H9 (cell line): ENCODE data around the gene SPAG6. TPM values are rescaled to one million over a fixed set of nuclear protein-coding genes. Genes with fewer than 3 reads are reported as not detected.

Experiments
- DNase-seq: peaks from one replicate; pipeline ENCODE4 v3.0.0-alpha.2; 2017
- H2AFZ ChIP-seq: one replicate; pipeline ENCODE4 v1.6.1; 2013; ENCODE audit warnings: mild to moderate bottlenecking, low read length, control low read depth, moderate library complexity
- H2AK5ac ChIP-seq: 2 replicates; pipeline ENCODE4 v1.6.1; 2013; ENCODE audit warnings: low read length, control low read depth, mixed read lengths; ENCODE audit not compliant: insufficient read length
- H2BK120ac ChIP-seq: one replicate; pipeline ENCODE4 v1.6.1; 2013; ENCODE audit warnings: low read depth, mild to moderate bottlenecking, low read length, control low read depth, inconsistent platforms; ENCODE audit not compliant: poor library complexity, severe bottlenecking
- H2BK12ac ChIP-seq: 2 replicates; pipeline ENCODE4 v1.6.1; 2013; ENCODE audit warnings: low read length, control low read depth, mixed read lengths, low read depth; ENCODE audit not compliant: insufficient read length
- H2BK15ac ChIP-seq: 2 replicates; pipeline ENCODE4 v1.6.1; 2013; ENCODE audit warnings: low read depth, low read length, control low read depth
- H2BK20ac ChIP-seq: one replicate; pipeline ENCODE4 v1.6.1; 2013; ENCODE audit warnings: low read depth, mild to moderate bottlenecking, low read length, control low read depth, inconsistent platforms; ENCODE audit not compliant: poor library complexity, severe bottlenecking
- H2BK5ac ChIP-seq: 2 replicates; pipeline ENCODE4 v1.6.1; 2013; ENCODE audit warnings: low read length, control low read depth, mixed read lengths; ENCODE audit not compliant: insufficient read length
- H3K14ac ChIP-seq: 2 replicates; pipeline ENCODE4 v1.6.1; 2013; ENCODE audit warnings: low read length, control low read depth; ENCODE audit not compliant: insufficient read depth
- H3K18ac ChIP-seq: 2 replicates; pipeline ENCODE4 v1.6.1; 2013; ENCODE audit warnings: low read depth, mild to moderate bottlenecking, mixed read lengths, low read length, control low read depth; ENCODE audit not compliant: insufficient read length
- H3K23ac ChIP-seq: 2 replicates; pipeline ENCODE4 v1.6.1; 2013; ENCODE audit warnings: low read length, control low read depth, mixed read lengths, low read depth; ENCODE audit not compliant: insufficient read length
- H3K23me2 ChIP-seq: 2 replicates; pipeline ENCODE4 v1.6.1; 2013; ENCODE audit warnings: low read depth, mild to moderate bottlenecking, mixed read lengths, low read length, control low read depth; ENCODE audit not compliant: insufficient read length, poor library complexity, severe bottlenecking
- H3K27ac ChIP-seq: 2 replicates; pipeline ENCODE4 v1.5.1; 2013; ENCODE audit warnings: low read length, control low read depth, mixed read lengths, low read depth; ENCODE audit not compliant: insufficient read length
- H3K27me3 ChIP-seq: 2 replicates; pipeline ENCODE4 v1.6.1; 2013; ENCODE audit warnings: low read length, control low read depth, inconsistent platforms; ENCODE audit not compliant: insufficient read depth
- H3K4ac ChIP-seq: 2 replicates; pipeline ENCODE4 v1.6.1; 2013; ENCODE audit warnings: low read depth, mild to moderate bottlenecking, control low read depth, inconsistent platforms, low read length, moderate library complexity
- H3K4me1 ChIP-seq: 2 replicates; pipeline ENCODE4 v1.6.1; 2013; ENCODE audit warnings: low read length, control low read depth, inconsistent platforms; ENCODE audit not compliant: insufficient read depth
- H3K4me2 ChIP-seq: 2 replicates; pipeline ENCODE4 v1.6.1; 2013; ENCODE audit warnings: low read length, control low read depth, mixed read lengths; ENCODE audit not compliant: insufficient read length, insufficient read depth
- H3K56ac ChIP-seq: 2 replicates; pipeline ENCODE4 v1.6.1; 2013; ENCODE audit warnings: low read depth, mild to moderate bottlenecking, mixed read lengths, low read length, control low read depth; ENCODE audit not compliant: insufficient read length
- H3K79me1 ChIP-seq: 2 replicates; pipeline ENCODE4 v1.6.1; 2013; ENCODE audit warnings: low read depth, mild to moderate bottlenecking, moderate library complexity, low read length, control low read depth, inconsistent platforms; ENCODE audit not compliant: insufficient read depth, poor library complexity, severe bottlenecking
- H3K79me2 ChIP-seq: 2 replicates; pipeline ENCODE4 v1.6.1; 2013; ENCODE audit warnings: low read length, control low read depth, inconsistent platforms; ENCODE audit not compliant: insufficient read depth
- H3K9ac ChIP-seq: 2 replicates; pipeline ENCODE4 v1.6.1; 2013; ENCODE audit warnings: low read length, control low read depth, mixed read lengths; ENCODE audit not compliant: insufficient read length; ENCODE audit errors: extremely low read depth
- H3K9me3 ChIP-seq: one replicate; pipeline ENCODE4 v1.6.1; 2013; ENCODE audit warnings: low read depth, low read length, inconsistent platforms; ENCODE audit not compliant: control insufficient read depth
- H3T11ph ChIP-seq: one replicate; pipeline ENCODE4 v1.6.1; 2013; ENCODE audit warnings: mild to moderate bottlenecking, low read length, control low read depth, inconsistent platforms
- H4K20me1 ChIP-seq: one replicate; pipeline ENCODE4 v1.6.1; 2013; ENCODE audit not compliant: control insufficient read depth, insufficient read length, insufficient read depth
- H4K5ac ChIP-seq: 2 replicates; pipeline ENCODE4 v1.6.1; 2013; ENCODE audit warnings: low read depth, mild to moderate bottlenecking, mixed read lengths, low read length, control low read depth; ENCODE audit not compliant: insufficient read length
- H4K8ac ChIP-seq: replicated peaks from 2 replicates; pipeline ENCODE4 v1.6.1; 2013; ENCODE audit warnings: low read length, control low read depth, mixed read lengths, low read depth; ENCODE audit not compliant: insufficient read length
- H4K91ac ChIP-seq: 2 replicates; pipeline ENCODE4 v1.6.1; 2013; ENCODE audit warnings: low read depth, mild to moderate bottlenecking, moderate library complexity, mixed read lengths, low read length, control low read depth; ENCODE audit not compliant: insufficient read length
- H3K27ac Mint-ChIP-seq, 3 experiments: 2 replicates in 2 of 3; 3 replicates in 1 of 3; pipeline ENCODE4 v1.8.0; 2020 to 2021; ENCODE audit warnings: mixed read lengths in 3 of 3, mild to moderate bottlenecking in 1 of 3, moderate library complexity in 1 of 3
- H3K27me3 Mint-ChIP-seq: 2 replicates; pipeline ENCODE4 v1.8.0; 2021; ENCODE audit warnings: low read depth, mild to moderate bottlenecking, moderate library complexity, mixed read lengths
- H3K36me3 Mint-ChIP-seq, 3 experiments: 2 replicates in 2 of 3; 3 replicates in 1 of 3; pipeline ENCODE4 v1.8.0; 2020 to 2021; ENCODE audit warnings: low read depth in 3 of 3, mixed read lengths in 3 of 3; ENCODE audit not compliant: insufficient read depth in 1 of 3
- H3K4me1 Mint-ChIP-seq, 2 experiments: 2 replicates each; pipeline ENCODE4 v1.8.0; 2020; ENCODE audit warnings: mixed read lengths in 2 of 2
- H3K4me3 Mint-ChIP-seq, 2 experiments: 2 replicates in 1 of 2; 3 replicates in 1 of 2; pipeline ENCODE4 v1.8.0; 2020 to 2021; ENCODE audit warnings: mild to moderate bottlenecking in 2 of 2, mixed read lengths in 2 of 2, moderate library complexity in 1 of 2
- H3K9me3 Mint-ChIP-seq, 2 experiments: 2 replicates in 1 of 2; 3 replicates in 1 of 2; pipeline ENCODE4 v1.8.0; 2020; ENCODE audit warnings: mild to moderate bottlenecking in 2 of 2, mixed read lengths in 2 of 2, moderate library complexity in 1 of 2
- WGBS: extraction: QIAGEN DNeasy Blood & Tissue Kit; methylation state at CpG from one replicate; pipeline ENCODE4 v1.1.7; 2013; ENCODE audit warnings: missing lambda C conversion rate, low lambda C conversion rate, mixed read lengths; ENCODE audit not compliant: insufficient read length; ENCODE audit errors: extremely low coverage; 5-methylcytosine and 5-hydroxymethylcytosine counted together
- total RNA-seq: library from RNA; stranded (reverse); gene quantifications from 2 replicates; pipeline ENCODE4 v1.2.1, GENCODE V29; 2021
- TF ChIP-seq, protein P1 (sequence below): fragments of 200-600 bp; sonication (generic); conservative IDR thresholded peaks from 3 replicates; pipeline ENCODE4 v1.8.0; 2021; ENCODE audit warnings: antibody characterized with exemption, mild to moderate bottlenecking

SPAG6 gene
- total RNA-seq, 1 experiment from 2014 or later = 0.24 TPM

DNA sequence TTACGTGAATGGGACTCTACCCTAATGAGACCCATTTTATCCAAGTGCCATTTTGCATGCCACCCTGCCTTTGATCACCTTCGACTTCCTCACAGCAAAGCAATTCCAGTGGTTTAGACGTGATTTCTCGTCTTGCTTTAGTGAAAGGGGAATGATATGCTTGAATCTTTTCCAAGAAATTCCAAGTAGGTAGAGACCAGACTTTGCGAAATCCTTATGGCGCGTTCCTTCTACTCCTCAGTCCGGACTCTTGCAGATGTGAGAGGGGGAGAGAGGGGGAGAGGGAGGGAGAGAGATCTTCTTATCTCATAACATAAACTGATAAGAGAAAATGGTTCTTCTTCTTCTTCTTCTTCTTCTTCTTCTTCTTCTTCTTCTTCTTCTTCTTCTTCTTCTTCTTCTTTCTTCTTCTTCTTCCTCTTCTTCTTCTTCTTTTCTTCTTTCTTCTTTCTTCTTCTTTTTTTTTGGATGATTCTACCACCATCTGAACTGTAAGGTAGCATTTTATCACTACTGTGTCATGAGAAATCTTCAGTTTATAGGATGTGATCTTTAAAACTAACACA is 883 bp downstream of the SPAG6 start:
- Histone ChIP-seq H2BK5ac (no peak overlapping the region), H3K4me1 (peaks cover 4% of the 10 kb centered on the region; the same call in 1 of the 2 replicates), H2AFZ (no peak overlapping the region), H3K4ac (no peak overlapping the region), H3K27ac (no peak overlapping the region), H4K5ac (no peak overlapping the region), H4K20me1 (no peaks in the 10 kb centered on the region), H3K18ac (no peak overlapping the region), H2BK15ac (no peak overlapping the region), H3K9ac (no peak overlapping the region), H3K79me2 (no peaks in the 10 kb centered on the region), H3K23ac (no peak overlapping the region), H2AK5ac (no peak overlapping the region), H3K56ac (no peak overlapping the region), H3K79me1 (no peaks in the 10 kb centered on the region), H3K23me2 (peaks cover 9% of the 10 kb centered on the region), H4K8ac (no peak overlapping the region), H2BK120ac (no peak overlapping the region), H2BK12ac (no peak overlapping the region), H3K9me3 (no peaks in the 10 kb centered on the region), H3K27me3 (peaks cover 45% of the 10 kb centered on the region), H3K14ac (no peak overlapping the region), H4K91ac (no peak overlapping the region), H3K4me2 (peak overlapping the region; percentile 95), H2BK20ac (no peak overlapping the region), H3T11ph (no peak overlapping the region)
- Mint-ChIP-seq H3K9me3 (peaks cover 0 to 5% of the 10 kb centered on the region in 2 experiments; a peak in 3 of 5 replicates), H3K4me3 (peak overlapping the region; percentile 61 to 84), H3K27ac (no peak overlapping the region), H3K4me1 (peaks cover 0 to 14% of the 10 kb centered on the region in 2 experiments; a peak in 3 of 4 replicates), H3K36me3 (no peaks in the 10 kb centered on the region; a peak in 1 of 7 replicates), H3K27me3 (peaks cover 93% of the 10 kb centered on the region)
- no peak for DNase-seq
- no CpG with 5 or more reads among the region's 8 CpGs for WGBS
- TF ChIP-seq, protein P1, sequence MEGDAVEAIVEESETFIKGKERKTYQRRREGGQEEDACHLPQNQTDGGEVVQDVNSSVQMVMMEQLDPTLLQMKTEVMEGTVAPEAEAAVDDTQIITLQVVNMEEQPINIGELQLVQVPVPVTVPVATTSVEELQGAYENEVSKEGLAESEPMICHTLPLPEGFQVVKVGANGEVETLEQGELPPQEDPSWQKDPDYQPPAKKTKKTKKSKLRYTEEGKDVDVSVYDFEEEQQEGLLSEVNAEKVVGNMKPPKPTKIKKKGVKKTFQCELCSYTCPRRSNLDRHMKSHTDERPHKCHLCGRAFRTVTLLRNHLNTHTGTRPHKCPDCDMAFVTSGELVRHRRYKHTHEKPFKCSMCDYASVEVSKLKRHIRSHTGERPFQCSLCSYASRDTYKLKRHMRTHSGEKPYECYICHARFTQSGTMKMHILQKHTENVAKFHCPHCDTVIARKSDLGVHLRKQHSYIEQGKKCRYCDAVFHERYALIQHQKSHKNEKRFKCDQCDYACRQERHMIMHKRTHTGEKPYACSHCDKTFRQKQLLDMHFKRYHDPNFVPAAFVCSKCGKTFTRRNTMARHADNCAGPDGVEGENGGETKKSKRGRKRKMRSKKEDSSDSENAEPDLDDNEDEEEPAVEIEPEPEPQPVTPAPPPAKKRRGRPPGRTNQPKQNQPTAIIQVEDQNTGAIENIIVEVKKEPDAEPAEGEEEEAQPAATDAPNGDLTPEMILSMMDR = no peak
